OCI-LY3 (cell line): ENCODE results near the gene CACNG7.

ENCODE experiments used
- EZH2phosphoT487 ChIP-seq: fragments of 200-600 bp; shearing (Covaris generic); IDR thresholded peaks from 2 replicates; pipeline ENCODE4 v1.6.1; 2018; ENCODE audit warnings: antibody characterized with exemption, mixed run types, low read depth
- TF ChIP-seq, protein P1 (sequence below): fragments of 200-600, 300-600 bp; sonication (generic); IDR thresholded peaks from 2 replicates; pipeline ENCODE4 v1.5.1; 2014; ENCODE audit warnings: antibody characterized with exemption, low read length, low read depth

DNA sequence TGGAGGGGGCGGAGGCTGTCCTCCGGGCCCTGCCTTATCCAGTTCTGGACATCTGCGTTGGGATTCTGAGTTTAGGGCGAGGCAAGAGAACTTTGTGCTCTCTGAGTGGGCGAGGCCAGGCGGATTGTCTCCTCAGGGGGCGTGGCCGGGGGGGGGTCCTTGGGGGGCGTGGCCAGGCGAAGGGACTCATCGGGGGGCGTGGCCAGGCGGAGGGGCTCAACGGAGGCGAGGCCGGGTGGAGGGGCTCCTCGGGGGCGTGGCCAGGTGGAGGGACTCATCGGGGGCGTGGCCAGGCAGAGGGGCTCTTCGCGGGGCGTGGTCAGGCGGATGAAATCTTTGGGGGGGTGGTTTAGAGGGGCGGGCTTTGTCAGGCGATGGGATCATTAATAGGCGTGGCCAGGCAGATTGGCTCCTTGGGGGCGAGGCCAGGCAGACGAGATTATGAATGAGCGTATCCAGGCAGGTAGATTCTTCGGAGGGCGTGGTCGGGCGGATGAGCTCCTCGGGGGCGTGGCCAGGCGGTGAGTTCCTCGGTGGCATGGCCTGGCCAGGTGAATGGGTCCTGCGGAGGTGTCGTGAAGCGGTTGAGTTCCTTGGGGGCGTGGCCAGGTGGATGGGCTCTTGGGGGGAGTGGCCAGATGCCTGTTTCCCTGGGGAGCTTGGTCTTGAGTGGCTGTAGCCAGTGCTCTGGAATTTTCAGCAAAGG is 10.3 kb upstream of the CACNG7 start:
- TF ChIP-seq, protein P1, sequence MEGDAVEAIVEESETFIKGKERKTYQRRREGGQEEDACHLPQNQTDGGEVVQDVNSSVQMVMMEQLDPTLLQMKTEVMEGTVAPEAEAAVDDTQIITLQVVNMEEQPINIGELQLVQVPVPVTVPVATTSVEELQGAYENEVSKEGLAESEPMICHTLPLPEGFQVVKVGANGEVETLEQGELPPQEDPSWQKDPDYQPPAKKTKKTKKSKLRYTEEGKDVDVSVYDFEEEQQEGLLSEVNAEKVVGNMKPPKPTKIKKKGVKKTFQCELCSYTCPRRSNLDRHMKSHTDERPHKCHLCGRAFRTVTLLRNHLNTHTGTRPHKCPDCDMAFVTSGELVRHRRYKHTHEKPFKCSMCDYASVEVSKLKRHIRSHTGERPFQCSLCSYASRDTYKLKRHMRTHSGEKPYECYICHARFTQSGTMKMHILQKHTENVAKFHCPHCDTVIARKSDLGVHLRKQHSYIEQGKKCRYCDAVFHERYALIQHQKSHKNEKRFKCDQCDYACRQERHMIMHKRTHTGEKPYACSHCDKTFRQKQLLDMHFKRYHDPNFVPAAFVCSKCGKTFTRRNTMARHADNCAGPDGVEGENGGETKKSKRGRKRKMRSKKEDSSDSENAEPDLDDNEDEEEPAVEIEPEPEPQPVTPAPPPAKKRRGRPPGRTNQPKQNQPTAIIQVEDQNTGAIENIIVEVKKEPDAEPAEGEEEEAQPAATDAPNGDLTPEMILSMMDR = no peak
- TF ChIP-seq EZH2phosphoT487 = no peak
